Endothelial cell of umbilical vein (primary cell): ENCODE measurements around the gene PCDHA8. TPM values are rescaled to one million over a fixed set of nuclear protein-coding genes. Genes with fewer than 3 reads are reported as not detected.

Source experiments
- BruUV-seq: library from RNA; stranded (reverse); fragments of 400-500 nt; replicated peaks from 2 replicates; lab custom pipeline; 2021; lab: Mats Ljungman, UMichigan
- CTCF ChIA-PET: fragments of 300-600, 350-600 bp; sonication (Branson Sonifier 250); formaldehyde crosslinking; loops from one replicate; lab custom pipeline; 2021; ENCODE audit warnings: antibody characterized with exemption, inconsistent platforms; lab: Charles Lee
- POLR2A ChIA-PET: fragments of 300-600, 350-600 bp; sonication (Branson Sonifier 250); formaldehyde crosslinking; loops from one replicate; lab custom pipeline; 2021; ENCODE audit warnings: antibody characterized with exemption, inconsistent platforms; lab: Charles Lee
- DNase-seq: peaks from one replicate; pipeline ENCODE4 v3.0.0-alpha.2; 2011; ENCODE audit warnings: low read depth, low spot score
- FAIRE-seq: peaks from 2 replicates; lab custom pipeline; 2011; peaks lifted over from hg19 to GRCh38; lab: Jason Lieb, UNC
- H2AFZ ChIP-seq: 2 replicates; pipeline ENCODE4 v1.6.0; 2012; ENCODE audit warnings: low read depth, low read length, control low read depth, inconsistent platforms
- H3K27ac ChIP-seq: 2 replicates; pipeline ENCODE4 v1.5.1; 2011; ENCODE audit warnings: low read depth, mild to moderate bottlenecking, control low read depth, low read length, moderate library complexity; ENCODE audit not compliant: insufficient read depth
- H3K27me3 ChIP-seq, 2 experiments: 2 replicates each; pipeline versions ENCODE4 v1.6.0 to v1.6.1; 2011; ENCODE audit warnings: low read length in 2 of 2, mixed read lengths in 1 of 2; ENCODE audit not compliant: control insufficient read depth in 2 of 2, insufficient read depth in 2 of 2
- H3K36me3 ChIP-seq, 2 experiments: 2 replicates in 1 of 2; 3 replicates in 1 of 2; pipeline ENCODE4 v1.5.1; 2011; ENCODE audit warnings: low read length in 2 of 2, mild to moderate bottlenecking in 1 of 2, moderate library complexity in 1 of 2; ENCODE audit not compliant: control insufficient read depth in 2 of 2, insufficient read depth in 2 of 2; ENCODE audit errors: extremely low read depth in 1 of 2
- H3K4me1 ChIP-seq: 3 replicates; pipeline ENCODE4 v1.5.1; 2011; ENCODE audit warnings: mild to moderate bottlenecking, low read length; ENCODE audit not compliant: control insufficient read depth, insufficient read depth; ENCODE audit errors: extremely low read depth
- H3K4me2 ChIP-seq: 2 replicates; pipeline ENCODE4 v1.6.1; 2011; ENCODE audit warnings: low read length, control low read depth, mixed read lengths; ENCODE audit not compliant: insufficient read depth
- H3K4me3 ChIP-seq, 3 experiments: fragments of 200-600 bp in 1 of 3; sonication (generic), shearing (Covaris generic) in 1 of 3; replicated peaks in 1 of 3; 2 replicates each; pipeline ENCODE4 v1.5.1; 2011 to 2016; ENCODE audit warnings: control low read depth in 3 of 3, low read length in 3 of 3, mild to moderate bottlenecking in 2 of 3, inconsistent platforms in 1 of 3, low read depth in 1 of 3, moderate library complexity in 1 of 3; ENCODE audit not compliant: insufficient read depth in 1 of 3
- H3K79me2 ChIP-seq: 2 replicates; pipeline ENCODE4 v1.6.0; 2012; ENCODE audit warnings: low read length, inconsistent platforms; ENCODE audit not compliant: control insufficient read depth, insufficient read depth
- H3K9ac ChIP-seq: replicated peaks from 2 replicates; pipeline ENCODE3; 2011; ENCODE audit warnings: low read length, control low read depth; ENCODE audit not compliant: insufficient read depth; ENCODE audit errors: extremely low read depth
- H3K9me1 ChIP-seq: replicated peaks from 3 replicates; pipeline ENCODE4 v1.6.0; 2011; ENCODE audit warnings: mild to moderate bottlenecking, low read length; ENCODE audit not compliant: control insufficient read depth, insufficient read depth; ENCODE audit errors: extremely low read depth
- H3K9me3 ChIP-seq: replicated peaks from 2 replicates; pipeline ENCODE4 v1.5.1; 2012; ENCODE audit warnings: low read length, inconsistent platforms; ENCODE audit not compliant: control insufficient read depth, insufficient read depth
- H4K20me1 ChIP-seq: replicated peaks from 2 replicates; pipeline ENCODE3; 2011; ENCODE audit warnings: mild to moderate bottlenecking, low read length; ENCODE audit not compliant: control insufficient read depth, insufficient read depth; ENCODE audit errors: extremely low read depth
- CTCF ChIP-seq, 2 donors: IDR thresholded peaks; 1 replicate in 1 of 2; 2 replicates in 1 of 2; pipeline ENCODE4 v1.5.1; 2011; ENCODE audit warnings: low read length in 2 of 2, mild to moderate bottlenecking in 2 of 2, moderate library complexity in 2 of 2, control low read depth in 1 of 2, inconsistent platforms in 1 of 2, low read depth in 1 of 2; ENCODE audit not compliant: insufficient read depth in 1 of 2; ENCODE audit errors: extremely low read depth in 1 of 2
- EZH2 ChIP-seq: IDR thresholded peaks from 2 replicates; pipeline ENCODE4 v1.6.1; 2012; ENCODE audit warnings: borderline replicate concordance, low read depth, mild to moderate bottlenecking, moderate library complexity, low read length, inconsistent platforms; ENCODE audit not compliant: severe bottlenecking
- FOS ChIP-seq: IDR thresholded peaks from 2 replicates; pipeline ENCODE4 v1.6.1; 2011; ENCODE audit warnings: mild to moderate bottlenecking, low read length, moderate library complexity, borderline replicate concordance; ENCODE audit not compliant: insufficient read depth
- GATA2 ChIP-seq: IDR thresholded peaks from 2 replicates; pipeline ENCODE4 v1.7.0; 2011; ENCODE audit warnings: low read depth, mild to moderate bottlenecking, moderate library complexity, mixed read lengths, low read length; ENCODE audit not compliant: insufficient read length, insufficient read depth
- JUN ChIP-seq: IDR thresholded peaks from 2 replicates; pipeline ENCODE4 v1.6.1; 2011; ENCODE audit warnings: borderline replicate concordance, low read depth; ENCODE audit not compliant: insufficient read length, insufficient read depth
- MAX ChIP-seq: IDR thresholded peaks from 2 replicates; pipeline ENCODE4 v1.6.1; 2011; ENCODE audit not compliant: insufficient read depth, insufficient read length
- MYC ChIP-seq: IDR thresholded peaks from one replicate; pipeline ENCODE4 v1.6.1; 2011; ENCODE audit warnings: mild to moderate bottlenecking, low read depth, low read length
- POLR2A ChIP-seq: IDR thresholded peaks from 2 replicates; pipeline ENCODE4 v1.6.1; 2012; ENCODE audit warnings: low read depth, mild to moderate bottlenecking, control low read depth, low read length
- POLR2AphosphoS5 ChIP-seq: IDR thresholded peaks from 2 replicates; pipeline ENCODE4 v1.6.1; 2012; ENCODE audit warnings: low read depth, mild to moderate bottlenecking, control low read depth, low read length, moderate library complexity; ENCODE audit not compliant: insufficient read depth
- dilution Hi-C: fragments of 300-500 bp; cut with MboI; formaldehyde crosslinking; loops from one replicate; pipeline ENCODE4 v1.15.0; 2019; ENCODE audit warnings: low sequenced_read_pairs; ENCODE audit not compliant: extremely low pct_ligation_motif_present
- intact Hi-C: fragments of 100-400 bp; cut with micrococcal nuclease; formaldehyde crosslinking; loops from one replicate; pipeline ENCODE4 v1.10.0; 2022
- polyA plus RNA-seq, 4 experiments: library from polyadenylated mRNA; depleted of rRNA in 3 of 4; stranded (reverse) in 3 of 4; unstranded in 1 of 4; fragments of >200 nt; gene quantifications; 2 replicates each; pipeline versions ENCODE4 v1.2.1 to v1.2.3, GENCODE V29; 2011 to 2012; ENCODE audit warnings: missing spikeins in 1 of 4
- total RNA-seq: library from RNA; stranded (reverse); gene quantifications from 2 replicates; pipeline ENCODE4 v1.2.3, GENCODE V29; 2021

Gene PCDHA8
- total and polyA plus RNA-seq, 2 donors (not counting 3 experiments of a cell fraction or from before 2014, with no cell fraction given) = not detected

GRCh38 chr5:140857177-140857986, 16.4 kb downstream of the PCDHA8 start:
- dilution Hi-C loops = no loop called here
- CTCF ChIA-PET = interaction anchor here (1.7 kb wide), 1 partner anchor 12 kb away, joined by 5 read pairs; no protein-coding TSS in a partner anchor
- intact Hi-C loops = no loop called here

More at GRCh38 chr5:140857177-140857986, 16.4 kb downstream of the PCDHA8 start:
- POLR2A ChIA-PET = no interaction called here
- BruUV-seq = no TSS peak
- FAIRE-seq = no peak
- no peak overlapping the region for H3K9ac ChIP-seq
- no peaks in the 10 kb centered on the region for H3K4me1 ChIP-seq
- no peaks in the 10 kb centered on the region for H3K9me3 ChIP-seq
- H2AFZ ChIP-seq = no peak overlapping the region
- H3K27me3 ChIP-seq = no peaks in the 10 kb centered on the region
- no peak overlapping the region for H3K4me3 ChIP-seq
- no peaks in the 10 kb centered on the region for H3K79me2 ChIP-seq
- H3K36me3 ChIP-seq = no peaks in the 10 kb centered on the region
- H3K9me1 ChIP-seq = no peaks in the 10 kb centered on the region
- H3K4me2 ChIP-seq = no peak overlapping the region
- DNase-seq = no peak
- no peak for TF ChIP-seq EZH2
- no peak for TF ChIP-seq MAX
- no peak for TF ChIP-seq CTCF (IDR thresholded peaks at IDR 0.05; ENCODE audit: extremely low read depth in 1 of 2, insufficient read depth in 1 of 2, low read depth in 1 of 2, low read length in 2 of 2)
- no peak for TF ChIP-seq POLR2A
- TF ChIP-seq GATA2 = no peak
- TF ChIP-seq JUN = no peak
- TF ChIP-seq MYC = no peak
- no peak for TF ChIP-seq FOS
- no peak for TF ChIP-seq POLR2AphosphoS5
- H4K20me1 ChIP-seq = no peaks in the 10 kb centered on the region
- no peak overlapping the region for H3K27ac ChIP-seq
